Femur (tissue), 1 donor: Measurements from ENCODE around the gene MAGEA9B.
"Not testable (repeated sequence)": the region's sequence is repeated elsewhere in the genome, so short reads cannot be mapped to it uniquely, and the experiment has no call there.

Experiments
- DNase-seq: peaks from one replicate; pipeline ENCODE4 v3.0.0-alpha.2; 2017

Gene MAGEA9B

GRCh38 chrX:149533999-149534398, 53.3 kb downstream of the MAGEA9B start:
- DNase-seq = not testable (repeated sequence)

GRCh38 chrX:149532868-149533267, 54.4 kb downstream of the MAGEA9B start:
- not testable (repeated sequence) for DNase-seq
